Astrocyte (in vitro differentiated cells and primary cell): Measurements from ENCODE around the gene PRKCB. TPM values are rescaled to one million over a fixed set of nuclear protein-coding genes. Genes with fewer than 3 reads are reported as not detected.
"Not testable (repeated sequence)": the region's sequence is repeated elsewhere in the genome, so short reads cannot be mapped to it uniquely, and the experiment has no call there.

Experiments
- DNase-seq: peaks from one replicate; pipeline ENCODE4 v3.0.0-alpha.2; 2010; ENCODE audit warnings: low read depth
- FAIRE-seq: peaks from 2 replicates; lab custom pipeline; 2011; peaks lifted over from hg19 to GRCh38; lab: Jason Lieb, UNC
- H2AFZ ChIP-seq: 2 replicates; pipeline ENCODE4 v1.6.0; 2012; ENCODE audit warnings: low read depth, low read length, inconsistent platforms
- H3K27ac ChIP-seq: 2 replicates; pipeline ENCODE4 v1.5.1; 2011; ENCODE audit warnings: low read depth, low read length, inconsistent platforms
- H3K27me3 ChIP-seq: 2 replicates; pipeline ENCODE4 v1.6.0; 2011; ENCODE audit warnings: low read length, inconsistent platforms; ENCODE audit not compliant: insufficient read depth
- H3K36me3 ChIP-seq: 2 replicates; pipeline ENCODE4 v1.5.1; 2011; ENCODE audit warnings: low read length, inconsistent platforms; ENCODE audit not compliant: insufficient read depth
- H3K4me1 ChIP-seq: 2 replicates; pipeline ENCODE4 v1.5.1; 2011; ENCODE audit warnings: low read length, inconsistent platforms; ENCODE audit not compliant: insufficient read depth
- H3K4me2 ChIP-seq: 2 replicates; pipeline ENCODE4 v1.6.0; 2012; ENCODE audit warnings: low read length, inconsistent platforms
- H3K4me3 ChIP-seq: 2 replicates; pipeline ENCODE4 v1.5.1; 2011; ENCODE audit warnings: low read depth, mild to moderate bottlenecking, low read length, inconsistent platforms; ENCODE audit not compliant: insufficient read depth
- H3K79me2 ChIP-seq: 2 replicates; pipeline ENCODE4 v1.6.0; 2012; ENCODE audit warnings: mild to moderate bottlenecking, low read length, inconsistent platforms; ENCODE audit not compliant: insufficient read depth
- H3K9ac ChIP-seq: 2 replicates; pipeline ENCODE4 v1.6.0; 2012; ENCODE audit warnings: mild to moderate bottlenecking, low read length, inconsistent platforms
- H3K9me3 ChIP-seq: 2 replicates; pipeline ENCODE4 v1.5.1; 2012; ENCODE audit warnings: low read depth, mild to moderate bottlenecking, low read length, inconsistent platforms; ENCODE audit not compliant: insufficient read depth
- H4K20me1 ChIP-seq: 2 replicates; pipeline ENCODE4 v1.6.0; 2012; ENCODE audit warnings: low read length, inconsistent platforms; ENCODE audit not compliant: insufficient read depth
- H3K27ac Mint-ChIP-seq: one replicate; pipeline ENCODE4 v1.8.0; 2021; ENCODE audit warnings: mild to moderate bottlenecking, mixed read lengths; ENCODE audit not compliant: unreplicated experiment
- H3K27me3 Mint-ChIP-seq: one replicate; pipeline ENCODE4 v1.8.0; 2021; ENCODE audit warnings: low read depth, mixed read lengths; ENCODE audit not compliant: unreplicated experiment
- H3K36me3 Mint-ChIP-seq: one replicate; pipeline ENCODE4 v1.8.0; 2021; ENCODE audit warnings: low read depth, mixed read lengths; ENCODE audit not compliant: unreplicated experiment
- H3K4me1 Mint-ChIP-seq: one replicate; pipeline ENCODE4 v1.8.0; 2021; ENCODE audit warnings: low read depth, mixed read lengths; ENCODE audit not compliant: unreplicated experiment
- H3K4me3 Mint-ChIP-seq: one replicate; pipeline ENCODE4 v1.8.0; 2021; ENCODE audit warnings: mild to moderate bottlenecking, moderate library complexity, mixed read lengths; ENCODE audit not compliant: unreplicated experiment
- H3K9me3 Mint-ChIP-seq: one replicate; pipeline ENCODE4 v1.8.0; 2021; ENCODE audit warnings: mild to moderate bottlenecking, mixed read lengths; ENCODE audit not compliant: unreplicated experiment
- EZH2 ChIP-seq: IDR thresholded peaks from 2 replicates; pipeline ENCODE4 v1.6.1; 2012; ENCODE audit warnings: mild to moderate bottlenecking, low read length, inconsistent platforms; ENCODE audit not compliant: insufficient read depth
- total RNA-seq: library from RNA; stranded (reverse); gene quantifications from 2 replicates; pipeline ENCODE4 v1.2.1, GENCODE V29; 2021
- TF ChIP-seq, protein P1 (sequence below): IDR thresholded peaks from 2 replicates; pipeline ENCODE4 v1.5.1; 2011; ENCODE audit warnings: low read depth, mild to moderate bottlenecking, inconsistent platforms, low read length, moderate library complexity; ENCODE audit not compliant: insufficient read depth

PRKCB gene
- total RNA-seq, 1 donor from 2014 or later, result 2.5 TPM

DNA sequence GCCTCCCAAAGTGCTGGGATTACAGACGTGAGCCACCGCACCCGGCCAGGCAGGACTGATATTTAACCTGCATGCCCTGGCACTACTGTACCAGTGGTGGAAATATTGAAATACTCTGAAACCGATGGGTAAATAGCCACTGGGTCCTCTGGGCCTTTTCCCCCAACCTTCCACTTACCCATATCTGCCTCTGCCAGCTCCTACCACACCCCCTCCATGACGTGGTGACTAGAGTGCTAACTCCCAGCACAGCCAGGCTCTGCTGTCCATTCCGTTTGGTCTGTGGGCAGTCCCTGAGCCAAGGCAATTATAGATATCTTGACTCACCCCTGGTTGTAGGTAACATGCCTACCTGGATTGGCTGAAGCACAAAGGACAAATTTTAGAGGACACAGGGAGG lies 187.8 kb downstream of the PRKCB start:
- TF ChIP-seq EZH2, result no peak
- TF ChIP-seq, protein P1, sequence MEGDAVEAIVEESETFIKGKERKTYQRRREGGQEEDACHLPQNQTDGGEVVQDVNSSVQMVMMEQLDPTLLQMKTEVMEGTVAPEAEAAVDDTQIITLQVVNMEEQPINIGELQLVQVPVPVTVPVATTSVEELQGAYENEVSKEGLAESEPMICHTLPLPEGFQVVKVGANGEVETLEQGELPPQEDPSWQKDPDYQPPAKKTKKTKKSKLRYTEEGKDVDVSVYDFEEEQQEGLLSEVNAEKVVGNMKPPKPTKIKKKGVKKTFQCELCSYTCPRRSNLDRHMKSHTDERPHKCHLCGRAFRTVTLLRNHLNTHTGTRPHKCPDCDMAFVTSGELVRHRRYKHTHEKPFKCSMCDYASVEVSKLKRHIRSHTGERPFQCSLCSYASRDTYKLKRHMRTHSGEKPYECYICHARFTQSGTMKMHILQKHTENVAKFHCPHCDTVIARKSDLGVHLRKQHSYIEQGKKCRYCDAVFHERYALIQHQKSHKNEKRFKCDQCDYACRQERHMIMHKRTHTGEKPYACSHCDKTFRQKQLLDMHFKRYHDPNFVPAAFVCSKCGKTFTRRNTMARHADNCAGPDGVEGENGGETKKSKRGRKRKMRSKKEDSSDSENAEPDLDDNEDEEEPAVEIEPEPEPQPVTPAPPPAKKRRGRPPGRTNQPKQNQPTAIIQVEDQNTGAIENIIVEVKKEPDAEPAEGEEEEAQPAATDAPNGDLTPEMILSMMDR, result no peak
- no peaks in the 10 kb centered on the region for H3K36me3 ChIP-seq
- DNase-seq, result no peak
- no peak overlapping the region for H3K27ac ChIP-seq
- no peaks in the 10 kb centered on the region for H3K36me3 Mint-ChIP-seq
- no peaks in the 10 kb centered on the region for H3K79me2 ChIP-seq
- no peaks in the 10 kb centered on the region for H3K9me3 ChIP-seq
- no peak overlapping the region for H3K9ac ChIP-seq
- FAIRE-seq, result no peak
- H3K27me3 Mint-ChIP-seq, result peaks cover 36% of the 10 kb centered on the region
- H3K4me3 Mint-ChIP-seq, result no peak overlapping the region
- no peak overlapping the region for H3K27ac Mint-ChIP-seq
- no peak overlapping the region for H2AFZ ChIP-seq
- H3K4me1 Mint-ChIP-seq, result no peaks in the 10 kb centered on the region
- H3K4me2 ChIP-seq, result no peak overlapping the region
- H3K9me3 Mint-ChIP-seq, result no peaks in the 10 kb centered on the region
- no peak overlapping the region for H3K4me3 ChIP-seq
- no peaks in the 10 kb centered on the region for H3K4me1 ChIP-seq
- no peaks in the 10 kb centered on the region for H4K20me1 ChIP-seq
- no peaks in the 10 kb centered on the region for H3K27me3 ChIP-seq

DNA sequence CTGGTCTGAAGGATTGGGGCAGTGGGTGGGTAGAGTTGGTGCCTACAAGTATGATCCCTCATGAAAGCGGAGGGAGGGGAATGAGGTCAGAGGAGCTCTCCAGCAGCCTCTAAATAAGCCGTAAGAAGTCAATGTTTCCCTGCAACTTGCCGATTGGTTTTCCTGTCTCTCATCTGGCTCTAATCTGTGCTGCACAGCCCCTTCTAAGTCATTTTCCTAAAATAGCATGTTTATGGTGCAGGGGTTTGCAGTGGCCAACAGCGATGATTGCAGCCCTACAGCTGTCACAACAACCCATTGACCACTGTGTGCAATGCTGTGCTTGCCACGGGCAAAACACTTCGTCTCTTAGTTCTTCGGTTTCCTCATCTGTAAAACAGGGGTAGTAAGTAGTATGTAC lies 189.2 kb downstream of the PRKCB start:
- Mint-ChIP-seq H3K36me3 (no peaks in the 10 kb centered on the region), H3K4me1 (no peaks in the 10 kb centered on the region), H3K27ac (no peak overlapping the region), H3K9me3 (no peaks in the 10 kb centered on the region), H3K27me3 (peaks cover 36% of the 10 kb centered on the region), H3K4me3 (no peak overlapping the region)
- Histone ChIP-seq H3K4me3 (no peak overlapping the region), H3K36me3 (no peaks in the 10 kb centered on the region), H3K9ac (no peak overlapping the region), H3K4me1 (no peaks in the 10 kb centered on the region), H3K9me3 (no peaks in the 10 kb centered on the region), H3K27ac (no peak overlapping the region), H2AFZ (no peak overlapping the region), H3K4me2 (no peak overlapping the region), H3K27me3 (no peaks in the 10 kb centered on the region), H4K20me1 (no peaks in the 10 kb centered on the region), H3K79me2 (no peaks in the 10 kb centered on the region)
- no peak for DNase-seq
- TF ChIP-seq, protein P1, result no peak
- TF ChIP-seq EZH2, result no peak
- no peak for FAIRE-seq

GRCh38 chr16:24027466-24027865 lies 191.7 kb downstream of the PRKCB start:
- Histone ChIP-seq H3K27ac (no peak overlapping the region), H3K79me2 (no peaks in the 10 kb centered on the region), H3K4me2 (no peak overlapping the region), H3K4me1 (no peaks in the 10 kb centered on the region), H4K20me1 (no peaks in the 10 kb centered on the region), H3K36me3 (no peaks in the 10 kb centered on the region), H3K27me3 (no peaks in the 10 kb centered on the region), H2AFZ (no peak overlapping the region), H3K4me3 (no peak overlapping the region), H3K9me3 (no peaks in the 10 kb centered on the region), H3K9ac (no peak overlapping the region)
- no peak for TF ChIP-seq EZH2
- TF ChIP-seq, protein P1, result no peak
- no peaks in the 10 kb centered on the region for H3K9me3 Mint-ChIP-seq
- no peak for DNase-seq
- H3K27me3 Mint-ChIP-seq, result peaks cover 30% of the 10 kb centered on the region
- H3K27ac Mint-ChIP-seq, result no peak overlapping the region
- H3K4me1 Mint-ChIP-seq, result no peaks in the 10 kb centered on the region
- no peaks in the 10 kb centered on the region for H3K36me3 Mint-ChIP-seq
- no peak overlapping the region for H3K4me3 Mint-ChIP-seq
- no peak for FAIRE-seq

GRCh38 chr16:24029841-24030240 lies 194.1 kb downstream of the PRKCB start:
- not testable (repeated sequence) for FAIRE-seq, H3K27ac Mint-ChIP-seq

More at GRCh38 chr16:24029841-24030240, 194.1 kb downstream of the PRKCB start:
- not testable (repeated sequence) for H4K20me1 ChIP-seq, H3K9ac ChIP-seq, H3K4me1 ChIP-seq, H3K4me1 Mint-ChIP-seq, DNase-seq, H3K79me2 ChIP-seq, H3K4me3 ChIP-seq, H3K36me3 Mint-ChIP-seq, H3K4me2 ChIP-seq, H2AFZ ChIP-seq, H3K9me3 ChIP-seq, H3K27me3 ChIP-seq, H3K27ac ChIP-seq, H3K9me3 Mint-ChIP-seq, H3K36me3 ChIP-seq, H3K4me3 Mint-ChIP-seq
- H3K27me3 Mint-ChIP-seq, result peaks cover 30% of the 10 kb centered on the region
